Mucosa of rectum (tissue), 2 donors: Measurements from ENCODE around the gene P4HA2.

Experiments
- H3K27ac ChIP-seq, 2 donors: one replicate each; pipeline ENCODE4 v1.7.0; 2013; ENCODE audit warnings: inconsistent platforms in 2 of 2, low read depth in 2 of 2, low read length in 2 of 2
- H3K27me3 ChIP-seq, 2 donors: one replicate each; pipeline ENCODE4 v1.7.0; 2013; ENCODE audit warnings: low read length in 2 of 2; ENCODE audit not compliant: control insufficient read depth in 2 of 2, insufficient read depth in 2 of 2
- H3K36me3 ChIP-seq, 2 donors: one replicate each; pipeline ENCODE4 v1.7.0; 2013; ENCODE audit warnings: low read length in 2 of 2; ENCODE audit not compliant: control insufficient read depth in 2 of 2, insufficient read depth in 2 of 2
- H3K4me1 ChIP-seq, 2 donors: one replicate each; pipeline ENCODE4 v1.7.0; 2013; ENCODE audit warnings: low read length in 2 of 2, mild to moderate bottlenecking in 1 of 2; ENCODE audit not compliant: control insufficient read depth in 2 of 2, insufficient read depth in 2 of 2
- H3K4me3 ChIP-seq, 2 donors: one replicate each; pipeline ENCODE4 v1.7.0; 2013; ENCODE audit warnings: low read length in 2 of 2
- H3K9ac ChIP-seq, 2 donors: one replicate each; pipeline ENCODE4 v1.7.0; 2013; ENCODE audit warnings: low read length in 2 of 2, low read depth in 1 of 2, mild to moderate bottlenecking in 1 of 2
- H3K9me3 ChIP-seq, 2 donors: one replicate each; pipeline ENCODE4 v1.7.0; 2013; ENCODE audit warnings: low read length in 2 of 2; ENCODE audit not compliant: control insufficient read depth in 2 of 2
- donor health status: healthy.
- donor health status: Normal muscosa, but diverticular disease.

Gene P4HA2

GRCh38 chr5:132264546-132265335 lies 37.1 kb upstream of the P4HA2 start:
- Histone ChIP-seq H3K36me3 (no peaks in the 10 kb centered on the region), H3K9ac (peak overlapping the region; percentile 24 to 42), H3K4me3 (peak overlapping the region in 1 of 2 donors; percentile 31), H3K9me3 (no peaks in the 10 kb centered on the region), H3K27ac (peak overlapping the region; percentile 78 to 86), H3K4me1 (peaks cover 16 to 36% of the 10 kb centered on the region in 2 donors), H3K27me3 (no peaks in the 10 kb centered on the region)

GRCh38 chr5:132263548-132264261 lies 36.1 kb upstream of the P4HA2 start:
- H3K9ac ChIP-seq: no peak overlapping the region
- no peaks in the 10 kb centered on the region for H3K27me3 ChIP-seq
- H3K4me1 ChIP-seq: peaks cover 17 to 36% of the 10 kb centered on the region in 2 donors
- H3K36me3 ChIP-seq: no peaks in the 10 kb centered on the region
- H3K9me3 ChIP-seq: no peaks in the 10 kb centered on the region
- H3K27ac ChIP-seq: peak overlapping the region; percentile 42 to 86
- H3K4me3 ChIP-seq: no peak overlapping the region

GRCh38 chr5:132262882-132263547 lies 35.4 kb upstream of the P4HA2 start:
- H3K27ac ChIP-seq: peak overlapping the region; percentile 42 to 86
- H3K9ac ChIP-seq: no peak overlapping the region
- no peak overlapping the region for H3K4me3 ChIP-seq
- H3K4me1 ChIP-seq: peaks cover 17 to 36% of the 10 kb centered on the region in 2 donors
- H3K9me3 ChIP-seq: no peaks in the 10 kb centered on the region
- no peaks in the 10 kb centered on the region for H3K36me3 ChIP-seq
- no peaks in the 10 kb centered on the region for H3K27me3 ChIP-seq

GRCh38 chr5:132261881-132262845 lies 34.5 kb upstream of the P4HA2 start:
- H3K27me3 ChIP-seq: no peaks in the 10 kb centered on the region
- H3K9ac ChIP-seq: no peak overlapping the region
- no peaks in the 10 kb centered on the region for H3K9me3 ChIP-seq
- H3K4me3 ChIP-seq: no peak overlapping the region
- no peak overlapping the region for H3K27ac ChIP-seq
- H3K4me1 ChIP-seq: peaks cover 17 to 36% of the 10 kb centered on the region in 2 donors
- no peaks in the 10 kb centered on the region for H3K36me3 ChIP-seq

- peaks cover 14 to 29% of the 10 kb centered on the region in 2 donors for H3K4me1 ChIP-seq
- H3K27ac ChIP-seq: peak overlapping the region; percentile 81 to 86
- H3K36me3 ChIP-seq: no peaks in the 10 kb centered on the region
- H3K9ac ChIP-seq: no peak overlapping the region
- H3K4me3 ChIP-seq: no peak overlapping the region
- H3K9me3 ChIP-seq: no peaks in the 10 kb centered on the region
- H3K27me3 ChIP-seq: no peaks in the 10 kb centered on the region
Measured at GRCh38 chr5:132260714-132261551, 33.3 kb upstream of the P4HA2 start.

- Histone ChIP-seq H3K9me3 (no peaks in the 10 kb centered on the region), H3K36me3 (no peaks in the 10 kb centered on the region), H3K27ac (peak overlapping the region; percentile 81 to 86), H3K27me3 (no peaks in the 10 kb centered on the region), H3K4me3 (peak overlapping the region in 1 of 2 donors; percentile 34), H3K9ac (peak overlapping the region in 1 of 2 donors; percentile 67), H3K4me1 (peaks cover 7 to 20% of the 10 kb centered on the region in 2 donors)
Measured at GRCh38 chr5:132260051-132260450, 32.4 kb upstream of the P4HA2 start.

GRCh38 chr5:132259069-132259851 lies 31.6 kb upstream of the P4HA2 start:
- H3K4me1 ChIP-seq: peaks cover 4 to 14% of the 10 kb centered on the region in 2 donors

GRCh38 chr5:132258102-132259068 lies 30.7 kb upstream of the P4HA2 start:
- no peaks in the 10 kb centered on the region for H3K27me3 ChIP-seq
- H3K9me3 ChIP-seq: no peaks in the 10 kb centered on the region
- H3K4me3 ChIP-seq: peak overlapping the region in 1 of 2 donors; percentile 63
- peak overlapping the region; percentile 64 to 67 for H3K9ac ChIP-seq
- H3K4me1 ChIP-seq: peaks cover 4 to 11% of the 10 kb centered on the region in 2 donors
- H3K27ac ChIP-seq: peak overlapping the region; percentile 81 to 86
- no peaks in the 10 kb centered on the region for H3K36me3 ChIP-seq

More at GRCh38 chr5:132259069-132259851, 31.6 kb upstream of the P4HA2 start:
- Histone ChIP-seq H3K27ac (peak overlapping the region; percentile 81 to 86), H3K27me3 (no peaks in the 10 kb centered on the region), H3K9me3 (no peaks in the 10 kb centered on the region), H3K4me3 (peak overlapping the region; percentile 12 to 63), H3K36me3 (no peaks in the 10 kb centered on the region), H3K9ac (peak overlapping the region; percentile 64 to 67)
